GM23248 (cell line): Measurements from ENCODE around the gene EYA4.

Experiments used
- EZH2 ChIP-seq: fragments of 200-600 bp; sonication (generic); IDR thresholded peaks from 2 replicates; pipeline ENCODE4 v1.6.1; 2018; ENCODE audit warnings: antibody characterized with exemption, mild to moderate bottlenecking; ENCODE audit not compliant: insufficient read depth, poor library complexity, severe bottlenecking
- EZH2phosphoT487 ChIP-seq: fragments of 200-600 bp; sonication (generic); IDR thresholded peaks from 2 replicates; pipeline ENCODE4 v1.6.1; 2018; ENCODE audit warnings: antibody characterized with exemption, moderate library complexity, mild to moderate bottlenecking, low read depth; ENCODE audit not compliant: insufficient read depth

- TF ChIP-seq EZH2 (no peak), EZH2phosphoT487 (no peak)
These were observed 312.5 kb downstream of the EYA4 start for GRCh38 chr6:133553652-133554051.
